Non-pigmented ciliary epithelial cell (primary cell): ENCODE measurements around the gene CPAMD8.
"Not testable (repeated sequence)": the region's sequence is repeated elsewhere in the genome, so short reads cannot be mapped to it uniquely, and the experiment has no call there.

ENCODE experiments used
- DNase-seq: peaks from one replicate; pipeline ENCODE4 v3.0.0-alpha.2; 2010; ENCODE audit warnings: low read depth

CPAMD8 gene

GRCh38 chr19:17001603-17002183, 24.9 kb downstream of the CPAMD8 start:
- DNase-seq: no peak

- DNase-seq: no peak
These were observed 27.9 kb downstream of the CPAMD8 start for GRCh38 chr19:16998635-16999194.

GRCh38 chr19:16996838-16997490, 29.6 kb downstream of the CPAMD8 start:
- not testable (repeated sequence) for DNase-seq

- no peak for DNase-seq
These were observed 37.9 kb downstream of the CPAMD8 start for GRCh38 chr19:16988661-16989060.

- no peak for DNase-seq
These were observed 41.2 kb downstream of the CPAMD8 start for GRCh38 chr19:16985403-16985802.

GRCh38 chr19:16982586-16982985, 44.0 kb downstream of the CPAMD8 start:
- DNase-seq: not testable (repeated sequence)

GRCh38 chr19:16978839-16979802, 47.5 kb downstream of the CPAMD8 start:
- DNase-seq: no peak

GRCh38 chr19:16978156-16978555, 48.5 kb downstream of the CPAMD8 start:
- no peak for DNase-seq

GRCh38 chr19:16977306-16977705, 49.3 kb downstream of the CPAMD8 start:
- no peak for DNase-seq

GRCh38 chr19:16976446-16976845, 50.2 kb downstream of the CPAMD8 start:
- no peak for DNase-seq

- DNase-seq: no peak
These were observed 55.8 kb downstream of the CPAMD8 start for GRCh38 chr19:16970821-16971220.

- no peak for DNase-seq
These were observed 57.5 kb downstream of the CPAMD8 start for GRCh38 chr19:16969135-16969534.

- not testable (repeated sequence) for DNase-seq
These were observed 65.4 kb downstream of the CPAMD8 start for GRCh38 chr19:16960996-16961822.

GRCh38 chr19:16958277-16958676, 68.3 kb downstream of the CPAMD8 start:
- not testable (repeated sequence) for DNase-seq

GRCh38 chr19:16957855-16958254, 68.8 kb downstream of the CPAMD8 start:
- no peak for DNase-seq

- DNase-seq: no peak
These were observed 69.4 kb downstream of the CPAMD8 start for GRCh38 chr19:16957151-16957701.

- DNase-seq: no peak
These were observed 71.4 kb downstream of the CPAMD8 start for GRCh38 chr19:16955161-16955560.

GRCh38 chr19:16952046-16952445, 74.6 kb downstream of the CPAMD8 start:
- no peak for DNase-seq

- DNase-seq: no peak
These were observed 75.1 kb downstream of the CPAMD8 start for GRCh38 chr19:16951529-16951928.

GRCh38 chr19:16949496-16950023, 77.0 kb downstream of the CPAMD8 start:
- DNase-seq: no peak
